ENCODE data around the gene PTPRD.

Gene PTPRD

DNA sequence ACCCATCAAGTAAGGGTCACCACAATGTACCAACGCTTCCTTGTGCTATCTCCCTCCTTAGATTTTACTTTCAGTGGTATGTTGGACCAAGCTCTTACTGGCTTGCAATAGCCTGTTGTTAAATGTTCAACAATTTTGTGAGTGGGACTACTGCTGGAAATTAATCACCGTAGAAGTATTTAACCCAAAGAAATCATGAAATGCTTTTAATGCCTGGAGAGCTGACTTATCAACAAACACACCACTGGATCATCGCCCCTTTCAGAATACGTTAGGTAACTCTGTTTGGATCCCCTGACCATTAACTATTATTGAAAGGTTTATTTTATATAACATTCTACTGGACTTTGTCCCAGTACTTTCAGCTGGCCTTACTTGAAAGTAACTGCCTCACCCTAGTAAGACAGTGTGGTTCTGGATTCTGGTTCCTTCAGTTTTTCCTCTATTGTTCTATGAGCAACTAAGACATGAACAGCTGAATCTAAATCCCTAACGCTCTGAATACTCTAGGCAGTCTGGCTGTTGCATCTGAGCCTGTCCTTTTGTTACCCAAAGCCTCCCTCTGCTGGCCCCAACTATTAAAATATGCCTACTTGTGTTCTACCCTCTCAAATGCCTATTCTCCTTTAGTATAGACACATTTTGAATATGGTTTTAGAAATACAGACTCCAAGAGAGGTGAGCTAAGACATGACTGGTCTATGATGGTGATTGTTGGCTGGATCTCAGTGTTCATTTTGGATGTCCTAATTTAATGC, 1609.8 kb downstream of the PTPRD start:
- Histone ChIP-seq H3K27ac (ENCODE audit: extremely low read depth, low read depth, low read length) (no peak overlapping the region), H3K4me3 (ENCODE audit: low read depth, low read length) (no peak overlapping the region), H3K36me3 (ENCODE audit: control insufficient read depth in 2 of 2, insufficient read depth in 1 of 2, low read length in 2 of 2) (no peaks in the 10 kb centered on the region), H3K4me1 (ENCODE audit: control insufficient read depth, insufficient read depth, low read length) (no peaks in the 10 kb centered on the region), H3K9me3 (ENCODE audit: control insufficient read depth, insufficient read depth, low read depth, low read length) (no peaks in the 10 kb centered on the region)
- TF ChIP-seq ZNF610 (tag by site-specific recombination; IDR thresholded peaks at IDR 0.05; ENCODE audit: borderline replicate concordance) = no peak
- no peak for TF ChIP-seq ZNF548 (tag by site-specific recombination; IDR thresholded peaks at IDR 0.05)
- TF ChIP-seq ZNF654 (tag by site-specific recombination; IDR thresholded peaks at IDR 0.05; ENCODE audit: low read depth) = peak; percentile 41
- CTCF ChIA-PET = interaction anchor here (0.5 to 2.6 kb wide), 9 partner anchors 90 to 1946 kb away, joined by 3 to 12 read pairs (median 3); no protein-coding TSS in a partner anchor
- POLR2A ChIA-PET = no interaction called here

DNA sequence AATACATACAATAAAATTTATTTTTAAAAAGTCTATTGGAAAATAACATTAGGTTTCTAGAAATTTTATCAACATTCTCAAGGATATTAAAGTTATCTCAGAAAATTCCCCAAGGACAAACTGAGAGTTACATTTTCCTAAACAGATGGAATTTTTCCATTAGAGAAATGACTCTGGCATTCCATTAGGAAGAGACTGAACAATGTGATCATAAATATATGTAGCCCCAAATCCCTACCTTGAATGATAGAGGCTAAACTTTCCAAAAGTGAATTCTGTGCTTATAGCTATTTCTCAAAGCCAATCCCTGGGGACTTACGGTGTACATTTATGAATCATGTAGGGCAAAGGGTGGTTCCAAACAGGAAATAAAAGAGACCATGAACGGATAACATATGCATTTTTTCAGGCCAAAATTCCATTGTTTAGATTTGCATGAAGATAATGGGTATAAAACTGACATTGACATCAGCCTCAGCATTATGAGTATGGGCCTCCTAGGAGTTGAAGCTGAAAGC, 1632.2 kb downstream of the PTPRD start:
- POLR2A ChIA-PET = no interaction called here
- Histone ChIP-seq H3K4me1 (ENCODE audit: control insufficient read depth, insufficient read depth, low read length) (no peaks in the 10 kb centered on the region), H3K27ac (ENCODE audit: extremely low read depth, low read depth, low read length) (no peak overlapping the region), H3K9me3 (ENCODE audit: control insufficient read depth, insufficient read depth, low read depth, low read length) (no peaks in the 10 kb centered on the region), H3K36me3 (ENCODE audit: control insufficient read depth in 2 of 2, insufficient read depth in 1 of 2, low read length in 2 of 2) (no peaks in the 10 kb centered on the region), H3K4me3 (ENCODE audit: low read depth, low read length) (no peak overlapping the region)
- TF ChIP-seq ZNF776 (tag by site-specific recombination; IDR thresholded peaks at IDR 0.05; ENCODE audit: borderline replicate concordance) (no peak), ZNF623 (tag by site-specific recombination; IDR thresholded peaks at IDR 0.05) (no peak), ZNF785 (tag by site-specific recombination; IDR thresholded peaks at IDR 0.05) (no peak), ZNF48 (tag by site-specific recombination; IDR thresholded peaks at IDR 0.05) (no peak), ZNF837 (tag by site-specific recombination; IDR thresholded peaks at IDR 0.05) (no peak), ZNF560 (tag by site-specific recombination; IDR thresholded peaks at IDR 0.05; ENCODE audit: borderline replicate concordance) (no peak), ZBTB7A (tag by site-specific recombination; IDR thresholded peaks at IDR 0.05; ENCODE audit: low read depth) (no peak), ZNF768 (tag by site-specific recombination; IDR thresholded peaks at IDR 0.05) (no peak), ZNF558 (tag by site-specific recombination; IDR thresholded peaks at IDR 0.05) (no peak), ZNF157 (tag by site-specific recombination; IDR thresholded peaks at IDR 0.05) (no peak)
- TF ChIP-seq, protein P1, sequence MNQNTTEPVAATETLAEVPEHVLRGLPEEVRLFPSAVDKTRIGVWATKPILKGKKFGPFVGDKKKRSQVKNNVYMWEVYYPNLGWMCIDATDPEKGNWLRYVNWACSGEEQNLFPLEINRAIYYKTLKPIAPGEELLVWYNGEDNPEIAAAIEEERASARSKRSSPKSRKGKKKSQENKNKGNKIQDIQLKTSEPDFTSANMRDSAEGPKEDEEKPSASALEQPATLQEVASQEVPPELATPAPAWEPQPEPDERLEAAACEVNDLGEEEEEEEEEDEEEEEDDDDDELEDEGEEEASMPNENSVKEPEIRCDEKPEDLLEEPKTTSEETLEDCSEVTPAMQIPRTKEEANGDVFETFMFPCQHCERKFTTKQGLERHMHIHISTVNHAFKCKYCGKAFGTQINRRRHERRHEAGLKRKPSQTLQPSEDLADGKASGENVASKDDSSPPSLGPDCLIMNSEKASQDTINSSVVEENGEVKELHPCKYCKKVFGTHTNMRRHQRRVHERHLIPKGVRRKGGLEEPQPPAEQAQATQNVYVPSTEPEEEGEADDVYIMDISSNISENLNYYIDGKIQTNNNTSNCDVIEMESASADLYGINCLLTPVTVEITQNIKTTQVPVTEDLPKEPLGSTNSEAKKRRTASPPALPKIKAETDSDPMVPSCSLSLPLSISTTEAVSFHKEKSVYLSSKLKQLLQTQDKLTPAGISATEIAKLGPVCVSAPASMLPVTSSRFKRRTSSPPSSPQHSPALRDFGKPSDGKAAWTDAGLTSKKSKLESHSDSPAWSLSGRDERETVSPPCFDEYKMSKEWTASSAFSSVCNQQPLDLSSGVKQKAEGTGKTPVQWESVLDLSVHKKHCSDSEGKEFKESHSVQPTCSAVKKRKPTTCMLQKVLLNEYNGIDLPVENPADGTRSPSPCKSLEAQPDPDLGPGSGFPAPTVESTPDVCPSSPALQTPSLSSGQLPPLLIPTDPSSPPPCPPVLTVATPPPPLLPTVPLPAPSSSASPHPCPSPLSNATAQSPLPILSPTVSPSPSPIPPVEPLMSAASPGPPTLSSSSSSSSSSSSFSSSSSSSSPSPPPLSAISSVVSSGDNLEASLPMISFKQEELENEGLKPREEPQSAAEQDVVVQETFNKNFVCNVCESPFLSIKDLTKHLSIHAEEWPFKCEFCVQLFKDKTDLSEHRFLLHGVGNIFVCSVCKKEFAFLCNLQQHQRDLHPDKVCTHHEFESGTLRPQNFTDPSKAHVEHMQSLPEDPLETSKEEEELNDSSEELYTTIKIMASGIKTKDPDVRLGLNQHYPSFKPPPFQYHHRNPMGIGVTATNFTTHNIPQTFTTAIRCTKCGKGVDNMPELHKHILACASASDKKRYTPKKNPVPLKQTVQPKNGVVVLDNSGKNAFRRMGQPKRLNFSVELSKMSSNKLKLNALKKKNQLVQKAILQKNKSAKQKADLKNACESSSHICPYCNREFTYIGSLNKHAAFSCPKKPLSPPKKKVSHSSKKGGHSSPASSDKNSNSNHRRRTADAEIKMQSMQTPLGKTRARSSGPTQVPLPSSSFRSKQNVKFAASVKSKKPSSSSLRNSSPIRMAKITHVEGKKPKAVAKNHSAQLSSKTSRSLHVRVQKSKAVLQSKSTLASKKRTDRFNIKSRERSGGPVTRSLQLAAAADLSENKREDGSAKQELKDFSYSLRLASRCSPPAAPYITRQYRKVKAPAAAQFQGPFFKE (tag by site-specific recombination; IDR thresholded peaks at IDR 0.05; ENCODE audit: borderline replicate concordance) = no peak
- TF ChIP-seq, protein P2, sequence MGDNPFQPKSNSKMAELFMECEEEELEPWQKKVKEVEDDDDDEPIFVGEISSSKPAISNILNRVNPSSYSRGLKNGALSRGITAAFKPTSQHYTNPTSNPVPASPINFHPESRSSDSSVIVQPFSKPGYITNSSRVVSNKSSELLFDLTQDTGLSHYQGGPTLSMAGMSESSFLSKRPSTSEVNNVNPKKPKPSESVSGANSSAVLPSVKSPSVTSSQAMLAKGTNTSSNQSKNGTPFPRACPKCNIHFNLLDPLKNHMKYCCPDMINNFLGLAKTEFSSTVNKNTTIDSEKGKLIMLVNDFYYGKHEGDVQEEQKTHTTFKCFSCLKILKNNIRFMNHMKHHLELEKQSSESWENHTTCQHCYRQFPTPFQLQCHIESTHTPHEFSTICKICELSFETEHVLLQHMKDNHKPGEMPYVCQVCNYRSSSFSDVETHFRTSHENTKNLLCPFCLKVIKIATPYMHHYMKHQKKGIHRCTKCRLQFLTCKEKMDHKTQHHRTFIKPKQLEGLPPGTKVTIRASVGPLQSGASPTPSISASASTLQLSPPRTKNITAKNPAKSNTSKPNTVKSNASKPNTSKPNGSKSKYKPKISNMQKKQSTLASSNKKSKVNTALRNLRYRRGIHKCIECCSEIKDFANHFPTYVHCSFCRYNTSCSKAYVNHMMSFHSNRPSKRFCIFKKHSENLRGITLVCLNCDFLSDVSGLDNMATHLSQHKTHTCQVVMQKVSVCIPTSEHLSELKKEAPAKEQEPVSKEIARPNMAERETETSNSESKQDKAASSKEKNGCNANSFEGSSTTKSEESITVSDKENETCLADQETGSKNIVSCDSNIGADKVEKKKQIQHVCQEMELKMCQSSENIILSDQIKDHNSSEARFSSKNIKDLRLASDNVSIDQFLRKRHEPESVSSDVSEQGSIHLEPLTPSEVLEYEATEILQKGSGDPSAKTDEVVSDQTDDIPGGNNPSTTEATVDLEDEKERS (tag by site-specific recombination; IDR thresholded peaks at IDR 0.05) = no peak
- TF ChIP-seq, protein P3, sequence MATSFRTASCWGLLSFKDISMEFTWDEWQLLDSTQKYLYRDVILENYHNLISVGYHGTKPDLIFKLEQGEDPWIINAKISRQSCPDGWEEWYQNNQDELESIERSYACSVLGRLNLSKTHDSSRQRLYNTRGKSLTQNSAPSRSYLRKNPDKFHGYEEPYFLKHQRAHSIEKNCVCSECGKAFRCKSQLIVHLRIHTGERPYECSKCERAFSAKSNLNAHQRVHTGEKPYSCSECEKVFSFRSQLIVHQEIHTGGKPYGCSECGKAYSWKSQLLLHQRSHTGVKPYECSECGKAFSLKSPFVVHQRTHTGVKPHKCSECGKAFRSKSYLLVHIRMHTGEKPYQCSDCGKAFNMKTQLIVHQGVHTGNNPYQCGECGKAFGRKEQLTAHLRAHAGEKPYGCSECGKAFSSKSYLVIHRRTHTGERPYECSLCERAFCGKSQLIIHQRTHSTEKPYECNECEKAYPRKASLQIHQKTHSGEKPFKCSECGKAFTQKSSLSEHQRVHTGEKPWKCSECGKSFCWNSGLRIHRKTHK (tag by site-specific recombination; IDR thresholded peaks at IDR 0.05) = no peak
- TF ChIP-seq, protein P4, sequence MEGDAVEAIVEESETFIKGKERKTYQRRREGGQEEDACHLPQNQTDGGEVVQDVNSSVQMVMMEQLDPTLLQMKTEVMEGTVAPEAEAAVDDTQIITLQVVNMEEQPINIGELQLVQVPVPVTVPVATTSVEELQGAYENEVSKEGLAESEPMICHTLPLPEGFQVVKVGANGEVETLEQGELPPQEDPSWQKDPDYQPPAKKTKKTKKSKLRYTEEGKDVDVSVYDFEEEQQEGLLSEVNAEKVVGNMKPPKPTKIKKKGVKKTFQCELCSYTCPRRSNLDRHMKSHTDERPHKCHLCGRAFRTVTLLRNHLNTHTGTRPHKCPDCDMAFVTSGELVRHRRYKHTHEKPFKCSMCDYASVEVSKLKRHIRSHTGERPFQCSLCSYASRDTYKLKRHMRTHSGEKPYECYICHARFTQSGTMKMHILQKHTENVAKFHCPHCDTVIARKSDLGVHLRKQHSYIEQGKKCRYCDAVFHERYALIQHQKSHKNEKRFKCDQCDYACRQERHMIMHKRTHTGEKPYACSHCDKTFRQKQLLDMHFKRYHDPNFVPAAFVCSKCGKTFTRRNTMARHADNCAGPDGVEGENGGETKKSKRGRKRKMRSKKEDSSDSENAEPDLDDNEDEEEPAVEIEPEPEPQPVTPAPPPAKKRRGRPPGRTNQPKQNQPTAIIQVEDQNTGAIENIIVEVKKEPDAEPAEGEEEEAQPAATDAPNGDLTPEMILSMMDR (tag by site-specific recombination; IDR thresholded peaks at IDR 0.05) = no peak
- CTCF ChIA-PET = no interaction called here
